Activated CD4-positive, alpha-beta T cell treated with anti-CD3 and anti-CD28 coated beads for 1 hour (primary cell): ENCODE results near the gene ELAVL2.
"Not testable (repeated sequence)": the region's sequence is repeated elsewhere in the genome, so short reads cannot be mapped to it uniquely, and the experiment has no call there.

Source experiments
- DNase-seq: peaks from one replicate; pipeline ENCODE4 v3.0.0-alpha.2; 2020

The ELAVL2 gene

DNA sequence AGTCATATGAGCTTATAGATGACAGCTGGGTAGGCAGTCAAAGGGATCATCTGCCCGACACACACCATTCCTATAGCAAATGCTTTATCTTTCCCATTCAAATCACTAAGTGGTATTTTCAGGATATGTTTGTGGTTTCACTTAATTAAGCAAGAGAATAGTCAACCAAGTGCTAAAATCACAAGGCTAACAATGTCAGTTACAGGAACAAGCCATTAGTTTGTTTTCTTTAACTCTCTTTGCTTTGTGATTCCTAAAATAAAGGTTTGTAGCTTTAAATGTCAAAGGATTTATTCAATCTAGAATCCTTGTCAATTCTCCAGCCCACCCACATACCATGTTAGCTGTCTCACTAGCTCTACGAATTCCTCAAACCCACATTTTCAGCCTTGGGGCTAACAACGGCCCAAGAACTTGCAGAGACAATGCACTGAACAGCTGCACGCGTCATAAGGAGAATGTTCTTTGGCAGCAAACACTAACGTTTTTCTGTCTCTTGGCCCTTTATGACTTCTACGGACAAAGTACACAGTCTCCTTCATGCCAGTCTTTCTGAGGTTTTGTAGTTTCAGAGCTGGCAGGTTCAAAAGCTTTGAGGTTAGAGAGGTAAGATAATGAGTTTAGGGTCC lies 56.6 kb downstream of the ELAVL2 start:
- no peak for DNase-seq

DNA sequence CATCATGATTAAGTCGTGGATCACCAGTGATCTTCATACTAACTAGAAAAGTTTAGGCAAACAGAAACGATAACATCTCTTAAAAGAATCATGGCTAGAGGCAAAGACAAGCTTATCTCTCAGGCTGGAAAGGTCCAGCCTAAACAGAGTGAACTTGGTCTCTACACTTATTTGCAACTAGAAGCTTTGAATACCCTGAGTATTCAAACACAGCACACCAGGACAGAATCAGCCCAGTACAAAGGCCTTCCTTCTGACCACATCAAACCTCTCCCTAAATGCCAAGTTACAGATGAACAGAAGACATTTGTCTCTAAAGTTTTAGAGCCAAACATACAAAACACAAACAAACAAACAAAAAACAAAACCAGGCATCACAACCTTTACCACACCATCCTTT lies 57.2 kb downstream of the ELAVL2 start:
- no peak for DNase-seq

DNA sequence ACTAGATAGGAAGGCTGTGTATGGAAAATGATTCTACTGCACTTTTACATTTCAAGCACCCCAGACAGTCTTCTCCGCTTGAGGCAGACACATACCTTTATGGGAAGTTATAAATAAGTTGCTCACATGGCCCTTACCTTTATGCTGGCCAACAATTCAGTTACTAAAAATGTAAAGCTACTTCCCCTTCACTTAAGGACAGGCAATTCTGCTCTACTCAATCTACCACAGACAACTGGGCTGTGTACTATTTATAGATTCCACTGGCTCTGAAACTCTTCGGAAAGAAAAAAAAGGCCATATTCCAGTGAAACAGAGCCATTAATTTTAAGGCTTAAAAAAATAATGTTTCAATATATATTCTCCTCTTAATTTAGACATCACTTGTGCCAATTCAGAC lies 59.4 kb downstream of the ELAVL2 start:
- DNase-seq: no peak

DNA sequence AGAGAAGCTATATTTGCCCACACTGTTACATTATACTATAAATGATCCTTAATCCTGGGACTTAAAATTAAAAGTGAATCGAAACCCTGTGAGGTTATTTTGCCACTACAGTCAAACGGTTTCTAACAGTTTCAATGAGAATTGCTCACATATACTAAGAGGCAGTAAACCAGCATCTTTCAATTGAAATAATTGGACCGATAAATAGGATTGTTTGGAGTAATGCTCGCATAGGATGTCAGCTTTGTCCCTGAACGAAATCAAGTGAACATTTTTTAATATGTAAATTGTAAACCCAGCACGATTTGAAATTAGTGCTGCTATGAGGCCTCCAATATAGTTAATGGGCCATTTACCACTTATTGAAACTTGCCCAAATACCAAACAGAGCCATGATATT lies 60.5 kb downstream of the ELAVL2 start:
- DNase-seq: no peak

DNA sequence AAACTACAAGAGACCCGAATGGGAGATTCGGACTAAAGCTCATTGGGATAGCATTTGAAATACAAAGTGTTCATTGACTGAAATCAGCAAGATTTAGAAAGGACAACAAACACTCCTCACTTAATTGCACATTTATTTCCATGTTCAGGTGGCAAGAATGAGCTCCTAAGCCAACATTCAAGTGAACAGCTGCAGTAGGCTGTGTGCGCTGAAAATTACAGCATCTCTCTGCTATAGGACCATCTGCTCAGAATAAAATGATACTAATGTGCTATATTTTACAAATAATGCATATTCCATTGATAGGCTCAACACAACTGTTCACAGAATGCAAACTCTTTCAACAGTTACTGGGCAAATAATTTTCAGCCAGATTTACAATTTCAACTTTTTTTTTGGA lies 61.8 kb downstream of the ELAVL2 start:
- DNase-seq: no peak

DNA sequence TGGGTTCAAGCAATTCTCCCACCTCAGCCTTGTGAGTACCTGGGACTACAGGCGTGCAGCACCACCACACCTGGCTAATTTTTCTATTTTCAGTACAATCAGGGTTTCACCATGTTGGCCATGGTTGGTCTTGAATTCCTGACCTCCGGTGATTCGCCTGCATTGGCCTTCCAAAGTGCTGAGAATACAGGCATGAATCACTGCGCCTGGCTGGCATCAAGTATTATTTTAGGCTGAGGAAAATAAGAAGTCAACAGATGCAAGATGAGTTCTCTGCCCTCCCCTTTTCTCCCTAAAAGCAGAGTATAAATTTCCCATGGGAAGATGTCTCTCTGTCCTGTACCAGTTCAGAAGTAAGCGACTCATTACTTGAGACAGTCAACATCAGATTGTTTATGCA lies 71.5 kb downstream of the ELAVL2 start:
- DNase-seq: no peak

DNA sequence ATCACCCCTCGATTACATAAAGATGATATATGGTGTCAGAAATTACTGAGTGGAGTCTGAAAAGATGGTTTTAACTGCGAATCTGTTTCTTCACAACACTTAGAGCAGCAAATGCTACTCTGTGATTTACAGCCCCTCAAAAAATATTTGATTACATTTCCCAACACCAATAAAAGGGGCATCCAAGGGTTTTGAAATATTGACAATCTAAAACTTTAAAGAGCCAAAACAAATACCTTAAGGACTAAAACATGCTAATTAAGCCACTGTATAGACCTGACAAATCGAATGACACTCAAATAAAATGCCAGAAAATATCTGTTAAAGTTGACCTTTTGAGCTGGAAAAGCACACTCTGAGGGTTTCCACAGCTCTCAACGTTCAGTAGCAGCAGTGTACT lies 73.2 kb downstream of the ELAVL2 start:
- no peak for DNase-seq

DNA sequence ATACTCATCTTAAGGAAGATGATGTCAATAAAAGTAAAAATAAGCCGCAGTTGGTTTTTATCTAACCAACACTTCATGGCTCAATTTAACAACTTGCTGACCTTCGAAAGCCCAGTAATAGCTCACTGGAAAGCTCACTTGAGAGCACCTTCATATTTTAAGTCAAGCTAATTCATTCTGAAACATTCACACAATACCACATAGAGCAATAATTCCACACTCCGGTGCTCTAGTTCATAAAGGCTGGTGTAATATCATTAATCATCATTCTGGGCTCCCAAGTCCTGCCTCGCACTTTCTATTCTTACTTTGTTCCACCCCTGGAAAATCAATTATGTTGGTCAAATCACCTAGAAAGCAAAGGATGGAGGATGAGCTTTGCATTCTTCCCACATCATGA lies 74.4 kb downstream of the ELAVL2 start:
- no peak for DNase-seq

DNA sequence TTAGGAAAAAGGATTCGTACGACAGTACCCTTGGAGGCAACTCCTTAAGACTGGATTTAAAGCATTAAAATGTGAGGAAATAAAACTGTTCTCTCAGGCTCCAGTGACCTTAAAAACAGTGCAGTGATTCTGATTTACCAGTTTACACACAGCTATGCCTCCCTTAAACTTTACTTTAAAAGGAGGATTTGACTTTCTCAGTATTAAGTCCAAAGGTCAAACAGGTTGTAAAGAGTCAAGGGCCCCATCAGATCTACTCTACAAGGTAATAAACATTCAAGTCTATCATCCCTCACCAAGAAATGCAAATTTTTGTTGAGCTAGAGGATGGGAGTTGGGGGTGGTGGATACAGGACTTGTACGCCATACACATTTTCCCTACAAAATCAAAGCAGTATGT lies 75.2 kb downstream of the ELAVL2 start:
- DNase-seq: no peak

DNA sequence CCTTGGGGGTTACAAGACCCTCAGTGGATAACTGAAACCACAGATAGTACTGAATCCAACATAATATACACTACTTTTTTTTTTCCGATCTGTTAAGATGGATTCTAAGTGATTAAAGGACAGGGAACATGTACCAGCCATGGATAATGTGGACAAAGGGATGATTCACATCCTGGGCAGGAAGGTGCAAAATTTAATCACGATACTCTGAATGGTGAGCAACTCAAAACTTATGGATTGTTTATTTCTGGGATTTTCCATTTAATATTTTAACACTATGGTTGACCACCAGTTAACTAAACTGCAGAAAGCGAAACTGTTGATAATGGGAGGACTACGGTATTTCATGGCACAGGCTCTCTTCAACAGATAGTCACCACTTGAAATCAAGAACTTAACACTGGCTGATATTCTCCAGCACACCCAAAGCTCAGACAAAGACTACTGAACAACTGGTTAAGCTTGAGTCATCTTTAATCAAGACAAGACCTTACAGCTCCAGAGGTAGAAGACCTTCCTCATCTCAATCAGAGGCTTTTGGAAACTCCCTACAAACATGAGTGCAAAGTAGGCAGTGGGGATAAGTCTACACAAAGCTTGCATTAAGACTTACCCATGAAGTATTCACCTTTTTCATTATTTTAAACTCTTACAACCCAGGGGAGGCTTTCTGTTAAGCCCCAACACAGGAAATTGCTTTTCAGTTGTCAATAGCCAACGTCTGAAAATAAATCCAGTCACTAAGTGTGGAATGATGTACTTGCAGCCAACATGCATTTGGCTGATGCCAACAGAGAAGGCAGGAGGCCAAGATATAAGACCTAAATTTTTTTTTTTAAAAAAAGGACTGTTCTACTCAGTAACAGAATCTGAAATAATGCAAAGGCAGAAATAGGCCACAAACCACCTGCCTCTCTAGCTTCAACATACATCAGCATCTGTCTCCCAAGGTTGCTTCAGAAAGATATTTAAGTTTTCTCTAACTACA lies 78.7 kb downstream of the ELAVL2 start:
- no peak for DNase-seq

DNA sequence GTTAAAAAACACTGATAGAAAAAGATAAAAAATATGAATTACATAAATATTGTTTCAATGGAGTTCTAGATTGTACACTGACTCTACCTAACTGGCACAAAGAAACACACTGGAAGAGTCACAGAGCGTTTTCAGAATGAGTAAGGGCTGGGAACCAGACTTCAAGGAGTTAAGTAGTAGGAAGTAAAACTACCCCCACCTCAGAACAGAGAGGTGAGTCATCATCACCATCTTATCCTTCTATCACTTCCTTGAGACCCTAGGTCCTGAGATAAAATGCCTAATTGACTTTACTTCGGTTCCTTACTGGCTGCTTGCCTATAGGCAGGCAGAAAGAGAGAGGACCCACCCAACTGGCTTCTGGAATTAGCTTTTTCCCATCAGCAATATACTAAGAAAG lies 79.7 kb downstream of the ELAVL2 start:
- no peak for DNase-seq

DNA sequence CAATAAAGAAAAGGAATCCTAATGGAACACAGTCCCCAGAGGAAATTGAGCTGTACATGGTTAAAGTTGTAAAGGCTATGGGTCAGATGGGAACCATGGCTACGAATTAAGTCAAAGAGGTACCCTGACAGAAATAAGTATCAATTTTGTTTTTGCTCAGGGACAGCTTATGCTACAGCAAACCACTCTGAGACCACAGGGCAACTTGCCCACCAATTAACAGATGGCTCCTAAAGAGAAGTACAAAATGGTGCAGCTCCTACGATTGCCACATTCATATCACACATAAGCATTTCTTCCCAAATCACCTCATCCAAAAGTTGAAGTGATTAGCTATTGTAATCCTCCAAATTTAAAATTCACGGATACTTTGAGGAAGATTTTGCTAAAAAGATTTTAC lies 83.0 kb downstream of the ELAVL2 start:
- DNase-seq: no peak

DNA sequence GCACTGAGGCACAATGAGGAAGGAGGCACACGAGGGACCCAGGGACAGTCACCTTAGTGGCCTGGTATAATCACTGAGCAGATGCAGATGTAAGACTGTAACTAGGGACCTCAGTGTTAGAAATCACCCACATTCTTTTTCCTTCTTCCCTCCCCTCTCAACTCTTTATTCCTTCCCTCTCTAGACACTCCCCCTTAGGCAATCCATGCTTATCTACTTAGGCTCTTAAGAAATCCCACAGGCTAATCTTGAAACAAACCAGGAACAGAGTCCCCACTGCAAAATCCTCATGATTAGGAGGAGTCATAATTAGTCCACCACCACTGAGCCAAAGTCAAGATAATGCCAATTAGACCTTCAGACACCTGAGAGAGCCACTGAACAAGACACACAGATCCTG lies 84.7 kb downstream of the ELAVL2 start:
- no peak for DNase-seq

DNA sequence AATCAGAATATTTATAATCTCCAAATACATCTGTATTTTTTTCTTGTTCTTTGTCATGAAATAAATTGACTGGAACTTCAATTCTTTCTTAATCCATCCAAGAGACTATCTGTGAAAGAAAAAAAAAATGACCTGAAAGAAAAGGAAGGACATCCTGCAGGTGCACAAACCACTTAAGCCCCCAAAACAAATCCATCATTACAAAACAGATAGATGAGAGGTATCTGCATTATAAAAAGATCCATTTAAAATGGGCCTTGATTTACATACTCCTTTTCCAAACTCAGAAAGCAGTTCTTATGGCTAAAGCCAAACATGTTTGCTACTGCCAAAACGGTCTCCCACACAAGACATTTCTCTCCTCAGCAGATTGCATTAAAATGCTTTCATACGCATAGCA lies 85.5 kb downstream of the ELAVL2 start:
- no peak for DNase-seq

DNA sequence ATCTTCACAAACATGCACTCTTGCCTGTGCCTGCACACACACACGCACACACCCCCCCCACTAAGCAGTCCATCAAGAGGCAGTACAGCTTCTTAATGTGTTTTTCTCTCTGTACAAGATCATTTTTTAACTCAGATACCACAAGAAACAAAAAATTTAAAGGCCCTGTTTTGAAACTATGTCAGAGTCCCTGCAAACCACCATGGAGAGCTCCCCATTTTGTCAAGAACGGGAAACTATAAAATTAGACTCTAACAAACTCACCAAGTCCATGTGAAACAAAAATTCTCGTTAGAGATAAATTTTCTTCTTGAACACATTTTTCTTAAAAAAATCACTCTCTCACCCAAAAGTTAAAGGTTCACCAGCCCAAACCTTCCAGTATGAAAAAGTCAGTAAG lies 86.3 kb downstream of the ELAVL2 start:
- no peak for DNase-seq

DNA sequence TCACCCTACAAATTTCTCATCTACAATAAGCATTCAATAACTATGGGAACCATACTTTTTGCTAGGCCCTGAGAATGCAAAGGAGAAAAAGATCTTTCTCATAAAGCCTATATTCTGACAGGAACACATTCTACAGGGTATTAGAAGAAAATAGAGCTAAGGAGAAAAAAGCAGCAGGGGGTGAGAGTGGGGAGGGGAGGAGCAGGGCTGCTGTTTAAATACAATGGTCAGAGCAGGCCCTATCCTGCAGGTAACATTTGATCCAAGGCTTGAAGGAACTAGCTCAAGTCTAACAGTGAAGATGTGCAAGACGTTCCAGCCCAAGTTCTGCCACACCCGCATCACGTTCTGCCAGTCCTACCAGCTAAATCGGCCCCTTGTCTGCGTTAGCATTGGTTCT lies 89.7 kb downstream of the ELAVL2 start:
- DNase-seq: no peak

DNA sequence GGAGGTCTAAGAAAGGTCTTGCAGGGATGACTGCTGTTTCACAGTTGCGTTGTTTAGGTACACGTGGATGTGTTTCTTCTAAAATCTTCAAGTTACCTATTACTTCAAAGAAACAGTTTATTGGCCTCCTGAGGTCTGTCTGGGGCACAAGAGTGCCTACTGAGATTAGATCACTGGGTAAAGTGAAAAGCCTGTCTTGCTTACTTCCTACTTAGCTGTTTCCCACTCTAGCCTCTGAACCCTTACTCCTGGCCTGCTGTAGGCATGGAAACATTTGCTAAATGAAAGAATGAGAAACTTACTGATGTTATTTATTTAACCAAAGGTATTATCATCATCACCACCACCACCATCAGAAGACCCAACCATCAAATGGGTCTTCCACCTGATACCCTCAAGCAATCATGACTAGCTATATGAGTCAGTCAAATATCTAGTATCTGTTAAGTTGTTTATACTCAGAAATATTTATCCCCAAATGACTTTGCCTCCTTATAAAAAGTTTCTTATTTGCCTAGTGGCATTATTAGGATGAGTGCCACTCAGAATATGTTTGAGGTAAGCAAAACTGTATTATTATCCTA lies 92.5 kb downstream of the ELAVL2 start:
- no peak for DNase-seq

DNA sequence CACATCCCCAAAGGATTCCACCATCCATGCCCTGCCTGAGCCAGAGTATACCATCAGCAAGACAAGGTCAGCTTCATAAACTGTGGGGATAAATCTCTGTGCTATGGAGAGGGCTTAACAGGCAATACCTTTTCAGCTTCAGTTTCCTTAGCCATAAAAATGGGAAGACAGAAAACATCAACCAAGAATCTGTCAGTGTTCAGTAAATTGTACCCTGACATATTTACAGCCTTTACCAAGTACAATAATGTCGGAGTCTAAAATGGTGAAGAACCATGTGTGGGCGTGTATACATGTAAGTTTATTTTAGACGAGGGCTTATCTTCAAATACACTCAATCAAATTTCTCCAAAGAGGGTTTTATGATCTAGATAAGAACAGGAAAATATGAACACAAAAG lies 94.7 kb downstream of the ELAVL2 start:
- DNase-seq: no peak

DNA sequence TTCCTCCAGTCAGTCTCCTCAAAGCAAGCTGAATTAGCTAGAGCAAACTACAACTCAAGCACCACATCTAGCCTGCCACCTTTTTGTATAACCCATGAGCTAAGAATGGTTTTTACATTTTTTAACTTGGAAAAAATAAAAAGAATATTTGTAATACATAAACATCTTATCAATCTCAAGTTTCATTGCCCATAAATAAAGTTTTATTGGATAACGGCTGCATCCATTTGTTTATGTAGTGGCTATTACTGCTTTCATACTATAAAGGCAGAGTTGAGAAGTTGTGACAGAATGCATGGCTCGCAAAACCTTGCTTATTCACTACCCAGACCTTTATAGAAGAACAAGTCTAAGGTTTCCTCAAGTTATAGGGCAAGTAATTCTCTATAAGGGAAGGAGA lies 95.7 kb downstream of the ELAVL2 start:
- no peak for DNase-seq

DNA sequence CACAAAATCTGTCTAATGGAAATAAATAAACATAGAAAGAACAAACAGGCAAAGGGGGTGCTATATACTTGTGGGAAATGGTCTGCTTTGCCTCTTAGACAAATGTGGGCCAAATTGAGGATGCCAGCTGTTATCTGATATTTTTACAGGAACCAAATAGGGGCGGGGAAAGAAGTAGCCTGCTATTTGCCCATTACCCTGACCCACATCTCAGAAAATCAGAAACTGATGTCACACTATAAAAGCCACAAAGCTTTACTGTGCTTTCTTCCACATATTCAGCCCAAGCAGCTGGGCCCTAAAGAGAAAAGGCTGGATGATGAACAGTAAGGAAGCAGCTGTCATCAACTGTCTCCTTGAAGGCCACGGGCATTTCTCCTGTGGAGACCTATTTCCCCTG lies 97.3 kb downstream of the ELAVL2 start:
- DNase-seq: no peak

DNA sequence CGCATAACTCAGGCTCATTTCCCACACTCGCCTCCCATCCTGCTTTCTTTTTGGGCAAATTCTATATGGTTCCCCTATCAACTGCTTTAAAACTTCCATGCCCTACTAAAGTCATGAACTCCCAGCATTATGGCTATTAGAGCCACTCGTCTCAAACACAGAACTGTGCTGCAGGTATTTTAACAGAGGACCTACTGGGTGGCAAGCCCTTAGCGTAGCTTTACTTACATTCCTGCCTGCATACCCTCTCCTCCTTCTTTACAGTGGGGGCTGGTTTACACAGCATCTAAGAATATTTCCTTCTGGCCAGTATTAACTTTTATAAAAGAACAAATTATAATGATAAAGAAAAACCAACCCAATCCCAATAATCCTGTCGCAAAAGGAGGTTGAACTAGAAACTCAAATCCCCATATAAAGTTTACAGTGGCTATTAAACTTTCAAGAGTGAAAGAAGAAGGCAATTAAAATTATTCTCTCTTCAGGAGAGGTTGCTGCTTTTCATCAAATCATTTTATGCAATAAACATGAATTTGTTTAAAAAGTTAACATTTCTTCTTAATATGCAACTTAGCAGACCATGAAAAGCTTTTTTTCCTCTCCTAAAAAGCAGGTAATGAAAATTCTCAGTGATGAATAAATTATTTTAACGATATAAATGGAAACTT lies 100.6 kb downstream of the ELAVL2 start:
- no peak for DNase-seq

DNA sequence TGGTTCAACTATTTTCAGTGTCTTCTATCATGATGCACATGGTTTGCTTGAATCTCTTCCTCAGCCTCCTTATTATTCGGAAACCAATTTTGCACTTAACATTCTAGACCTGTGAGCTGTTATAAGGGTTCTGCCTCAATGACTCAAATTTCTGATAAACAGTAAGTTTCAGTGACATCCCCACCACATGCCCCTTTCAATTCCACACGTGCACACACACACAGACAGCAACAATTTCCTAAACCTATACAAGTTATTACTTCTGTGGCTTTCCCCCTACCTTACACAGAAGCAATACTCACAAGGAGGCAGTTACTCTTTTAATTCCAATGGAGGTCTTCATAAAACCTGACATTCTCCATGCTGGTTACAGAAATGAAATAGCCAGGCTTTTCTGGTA lies 102.4 kb downstream of the ELAVL2 start:
- no peak for DNase-seq

DNA sequence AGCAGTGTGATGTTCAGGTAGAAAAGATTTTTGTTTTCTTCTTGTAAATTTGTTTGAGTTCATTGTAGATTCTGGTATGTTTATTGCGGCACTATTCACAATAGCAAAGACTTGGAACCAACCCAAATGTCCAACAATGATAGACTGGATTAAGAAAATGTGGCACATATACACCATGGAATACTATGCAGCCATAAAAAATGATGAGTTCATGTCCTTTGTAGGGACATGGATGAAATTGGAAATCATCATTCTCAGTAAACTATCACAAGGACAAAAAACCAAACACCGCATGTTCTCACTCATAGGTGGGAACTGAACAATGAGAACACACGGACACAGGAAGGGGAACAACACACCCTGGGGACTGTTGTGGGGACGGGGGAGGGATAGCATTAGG lies 103.0 kb downstream of the ELAVL2 start:
- DNase-seq: not testable (repeated sequence)

DNA sequence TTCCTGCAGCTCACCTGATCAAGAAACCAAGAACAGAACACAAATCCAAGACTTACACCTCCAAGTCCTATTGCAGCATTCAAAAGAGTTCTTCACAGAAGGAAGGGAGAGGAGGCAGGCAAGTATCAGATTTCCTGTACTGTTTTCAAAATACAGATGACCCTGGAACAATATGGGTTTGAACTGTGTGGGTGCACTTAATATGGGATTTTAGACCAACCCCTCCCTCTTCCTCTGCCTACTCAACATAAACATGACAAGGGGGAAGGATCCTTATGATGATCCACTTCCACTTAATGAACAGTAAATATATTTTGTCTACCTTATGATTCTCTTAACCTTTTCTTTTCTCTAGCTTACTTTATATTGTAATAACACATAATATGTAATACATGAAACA lies 104.6 kb downstream of the ELAVL2 start:
- no peak for DNase-seq
